ENCODE data around the gene TECPR2.
A peak's percentile ranks its signal among the peaks of the same experiment; 100 is the strongest.

TECPR2 gene

GRCh38 chr14:102523569-102524450 is 161.1 kb downstream of the TECPR2 start:
- TF ChIP-seq POLR2A (IDR thresholded peaks at IDR 0.05; ENCODE audit: low read depth, low read length) = no peak
- DNase-seq (ENCODE audit: insufficient read length, low spot score) (no peak), FAIRE-seq (no peak)

GRCh38 chr14:102524451-102525218 is 161.9 kb downstream of the TECPR2 start:
- DNase-seq (ENCODE audit: insufficient read length, low spot score) (peak; percentile 99), FAIRE-seq (peak; percentile 86)
- TF ChIP-seq POLR2A (IDR thresholded peaks at IDR 0.05; ENCODE audit: low read depth, low read length) = peak; percentile 66

GRCh38 chr14:102525219-102525928 is 162.6 kb downstream of the TECPR2 start:
- FAIRE-seq = no peak
- no peak for DNase-seq (ENCODE audit: insufficient read length, low spot score)
- no peak for TF ChIP-seq POLR2A (IDR thresholded peaks at IDR 0.05; ENCODE audit: low read depth, low read length)

GRCh38 chr14:102525929-102526497 is 163.3 kb downstream of the TECPR2 start:
- DNase-seq (ENCODE audit: insufficient read length, low spot score) = no peak

GRCh38 chr14:102528431-102529170 is 165.9 kb downstream of the TECPR2 start:
- no peak for TF ChIP-seq POLR2A (IDR thresholded peaks at IDR 0.05; ENCODE audit: low read depth, low read length)
- no peak for FAIRE-seq
- no peak for DNase-seq (ENCODE audit: insufficient read length, low spot score)

More at GRCh38 chr14:102525929-102526497, 163.3 kb downstream of the TECPR2 start:
- no peak for FAIRE-seq
- no peak for TF ChIP-seq POLR2A (IDR thresholded peaks at IDR 0.05; ENCODE audit: low read depth, low read length)

- TF ChIP-seq POLR2A (IDR thresholded peaks at IDR 0.05; ENCODE audit: low read depth, low read length) = no peak
- no peak for FAIRE-seq
Measured at GRCh38 chr14:102530828-102531478, 168.2 kb downstream of the TECPR2 start.

GRCh38 chr14:102532204-102532658 is 169.5 kb downstream of the TECPR2 start:
- no peak for TF ChIP-seq POLR2A (IDR thresholded peaks at IDR 0.05; ENCODE audit: low read depth, low read length)
- FAIRE-seq (peak; percentile 57), DNase-seq (ENCODE audit: insufficient read length, low spot score) (peak; percentile 37)

More at GRCh38 chr14:102530828-102531478, 168.2 kb downstream of the TECPR2 start:
- DNase-seq (ENCODE audit: insufficient read length, low spot score) = no peak

- no peak for TF ChIP-seq POLR2A (IDR thresholded peaks at IDR 0.05; ENCODE audit: low read depth, low read length)
- FAIRE-seq (no peak), DNase-seq (ENCODE audit: insufficient read length, low spot score) (no peak)
Measured at GRCh38 chr14:102537981-102538601, 175.3 kb downstream of the TECPR2 start.

- FAIRE-seq (no peak), DNase-seq (ENCODE audit: insufficient read length, low spot score) (no peak)
- TF ChIP-seq POLR2A (IDR thresholded peaks at IDR 0.05; ENCODE audit: low read depth, low read length) = no peak
Measured at GRCh38 chr14:102538602-102539543, 176.1 kb downstream of the TECPR2 start.

- no peak for FAIRE-seq
- no peak for DNase-seq (ENCODE audit: insufficient read length, low spot score)
- no peak for TF ChIP-seq POLR2A (IDR thresholded peaks at IDR 0.05; ENCODE audit: low read depth, low read length)
Measured at GRCh38 chr14:102539544-102540314, 177.0 kb downstream of the TECPR2 start.

Data from H54 (cell line).